ENCODE data around the gene SLC35A4. TPM values are rescaled to one million over a fixed set of nuclear protein-coding genes. Genes with fewer than 3 reads are reported as not detected.

Gene SLC35A4, protein sequence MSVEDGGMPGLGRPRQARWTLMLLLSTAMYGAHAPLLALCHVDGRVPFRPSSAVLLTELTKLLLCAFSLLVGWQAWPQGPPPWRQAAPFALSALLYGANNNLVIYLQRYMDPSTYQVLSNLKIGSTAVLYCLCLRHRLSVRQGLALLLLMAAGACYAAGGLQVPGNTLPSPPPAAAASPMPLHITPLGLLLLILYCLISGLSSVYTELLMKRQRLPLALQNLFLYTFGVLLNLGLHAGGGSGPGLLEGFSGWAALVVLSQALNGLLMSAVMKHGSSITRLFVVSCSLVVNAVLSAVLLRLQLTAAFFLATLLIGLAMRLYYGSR
- 100 to 1,000 TPM in 1 of 2 experiments, 10 to 100 TPM in 1; 97.4 to 100 TPM for total RNA-seq

DNA sequence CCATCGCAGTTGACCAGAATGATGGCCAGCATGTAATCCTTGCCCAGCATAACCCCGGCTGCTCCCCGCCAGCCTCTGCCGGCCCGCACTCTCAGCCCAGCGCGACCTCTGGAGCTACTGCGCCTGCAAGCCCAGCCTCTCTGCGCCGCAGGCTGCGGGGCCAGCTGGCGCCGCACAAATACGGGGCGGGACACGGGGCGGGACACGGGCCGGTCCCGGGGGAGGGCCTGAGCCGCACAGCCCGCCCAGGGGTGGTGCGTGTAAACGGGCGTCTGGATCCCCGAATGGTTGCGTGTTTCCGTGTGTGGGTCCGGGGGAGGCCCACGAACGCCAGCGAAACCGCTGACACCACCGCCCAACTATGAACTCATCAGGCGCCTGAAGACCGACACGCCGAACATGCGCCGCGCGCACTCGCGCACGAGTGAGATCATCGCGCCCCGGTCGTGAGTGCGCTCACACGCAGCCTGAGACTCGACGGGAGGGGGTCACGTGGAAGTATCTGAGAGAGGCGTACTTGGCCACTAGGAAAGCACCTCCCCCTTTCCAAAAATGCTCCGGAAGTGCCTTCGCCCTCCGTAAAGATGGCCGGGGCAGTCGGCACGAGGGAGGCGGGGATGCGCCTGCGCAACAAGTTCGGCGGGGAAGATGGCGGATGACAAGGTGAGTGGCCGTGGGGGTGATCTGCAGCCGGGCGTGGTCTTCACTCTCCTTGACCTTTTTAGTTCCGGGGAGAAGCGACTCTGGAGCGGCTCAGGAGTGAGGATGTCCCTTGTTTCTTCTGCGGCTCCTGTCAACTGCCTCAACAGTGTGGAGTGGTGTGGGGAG lies at the start of gene SLC35A4, which contains the start of gene APBB3:
TSS of gene SLC35A4 (plus strand) at position 633 of the 828 bp plus-strand sequence. CDS start 2,342 bp downstream, outside the sequence.
TSS of gene APBB3 (minus strand) at position 403 of the 828 bp plus-strand sequence. CDS start at position 50, 353 bp downstream.
- peaks cover 28% of the 10 kb centered on the region for H3K36me3 Mint-ChIP-seq
- peak within 1 kb of the TSS; percentile 99 for H3K27ac Mint-ChIP-seq
- peak; percentile 95 for DNase-seq
- no peaks in the 10 kb centered on the region for H3K27me3 Mint-ChIP-seq
- no peaks in the 10 kb centered on the region for H3K9me3 Mint-ChIP-seq
- H3K4me1 Mint-ChIP-seq = peaks cover 43% of the 10 kb centered on the region
- H3K4me3 Mint-ChIP-seq = peak within 1 kb of the TSS; percentile 95

DNA sequence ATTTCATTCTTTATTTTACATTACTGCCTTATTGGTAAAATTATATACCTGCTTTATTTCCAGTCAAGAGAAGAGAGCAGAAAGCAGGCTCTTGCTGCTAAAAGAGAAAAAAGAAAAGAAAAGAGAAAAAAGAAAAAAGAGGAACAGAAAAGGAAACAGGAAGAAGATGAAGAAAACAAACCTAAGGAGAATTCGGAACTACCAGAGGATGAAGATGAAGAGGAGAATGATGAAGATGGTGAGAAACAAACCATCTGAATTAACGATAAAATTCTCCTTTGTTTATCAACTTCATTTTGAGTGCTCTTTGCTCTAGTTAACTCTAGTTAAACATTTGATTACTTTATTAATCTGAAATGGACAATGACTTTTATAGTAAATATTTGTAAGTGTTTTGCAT lies 40.6 kb upstream of the SLC35A4 start:
- H3K4me3 Mint-ChIP-seq = no peak overlapping the region
- peaks cover 11% of the 10 kb centered on the region for H3K36me3 Mint-ChIP-seq
- H3K4me1 Mint-ChIP-seq = no peaks in the 10 kb centered on the region
- H3K27ac Mint-ChIP-seq = peak overlapping the region; percentile 32
- no peak for DNase-seq
- peaks cover 4% of the 10 kb centered on the region for H3K9me3 Mint-ChIP-seq
- no peaks in the 10 kb centered on the region for H3K27me3 Mint-ChIP-seq

- DNase-seq = no peak
- H3K27ac Mint-ChIP-seq = no peak overlapping the region
- peaks cover 23% of the 10 kb centered on the region for H3K36me3 Mint-ChIP-seq
- no peak overlapping the region for H3K4me3 Mint-ChIP-seq
- no peaks in the 10 kb centered on the region for H3K27me3 Mint-ChIP-seq
- H3K9me3 Mint-ChIP-seq = no peaks in the 10 kb centered on the region
- H3K4me1 Mint-ChIP-seq = peaks cover 10% of the 10 kb centered on the region
Observed at GRCh38 chr5:140540227-140540626, 24.4 kb upstream of the SLC35A4 start.

DNA sequence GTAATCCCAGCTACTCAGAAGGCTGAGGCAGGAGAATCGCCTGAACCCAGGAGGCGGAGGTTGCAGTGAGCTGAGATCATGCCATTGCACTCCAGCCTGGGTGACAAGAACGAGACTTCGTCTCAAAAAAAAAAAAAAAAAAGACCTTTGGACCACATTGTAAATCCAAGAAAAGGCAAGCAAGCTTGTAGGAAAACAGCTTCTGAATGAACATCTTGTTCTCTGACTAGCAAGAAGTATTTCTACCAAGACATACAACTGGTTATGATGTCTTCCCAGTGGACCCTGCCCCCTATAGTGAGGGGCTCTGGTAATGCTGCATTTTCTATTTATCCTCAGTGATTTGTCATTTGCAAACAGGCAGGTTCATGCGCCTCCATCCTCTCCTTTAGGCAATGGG lies 21.7 kb upstream of the SLC35A4 start:
- no peak for DNase-seq
- no peaks in the 10 kb centered on the region for H3K9me3 Mint-ChIP-seq
- H3K27me3 Mint-ChIP-seq = no peaks in the 10 kb centered on the region
- peaks cover 27% of the 10 kb centered on the region for H3K36me3 Mint-ChIP-seq
- H3K4me3 Mint-ChIP-seq = no peak overlapping the region
- H3K4me1 Mint-ChIP-seq = peaks cover 16% of the 10 kb centered on the region
- H3K27ac Mint-ChIP-seq = no peak overlapping the region

GRCh38 chr5:140544986-140545385 lies 19.6 kb upstream of the SLC35A4 start:
- Mint-ChIP-seq H3K36me3 (peaks cover 37% of the 10 kb centered on the region), H3K4me1 (peaks cover 31% of the 10 kb centered on the region), H3K4me3 (no peak overlapping the region), H3K27me3 (no peaks in the 10 kb centered on the region), H3K9me3 (no peaks in the 10 kb centered on the region), H3K27ac (no peak overlapping the region)
- no peak for DNase-seq

- no peaks in the 10 kb centered on the region for H3K9me3 Mint-ChIP-seq
- peaks cover 36% of the 10 kb centered on the region for H3K4me1 Mint-ChIP-seq
- no peak for DNase-seq
- no peak overlapping the region for H3K27ac Mint-ChIP-seq
- no peaks in the 10 kb centered on the region for H3K27me3 Mint-ChIP-seq
- peaks cover 43% of the 10 kb centered on the region for H3K36me3 Mint-ChIP-seq
- H3K4me3 Mint-ChIP-seq = no peak overlapping the region
Observed at GRCh38 chr5:140545606-140546005, 19.0 kb upstream of the SLC35A4 start.

- H3K27ac Mint-ChIP-seq = peak overlapping the region; percentile 97
- peaks cover 42% of the 10 kb centered on the region for H3K4me1 Mint-ChIP-seq
- H3K9me3 Mint-ChIP-seq = no peaks in the 10 kb centered on the region
- H3K4me3 Mint-ChIP-seq = peak overlapping the region; percentile 88
- no peak for DNase-seq
- peaks cover 48% of the 10 kb centered on the region for H3K36me3 Mint-ChIP-seq
- H3K27me3 Mint-ChIP-seq = no peaks in the 10 kb centered on the region
Observed at GRCh38 chr5:140546851-140547507, 17.6 kb upstream of the SLC35A4 start.

- Mint-ChIP-seq H3K4me3 (peak within 1 kb of the TSS; percentile 88), H3K9me3 (no peaks in the 10 kb centered on the region), H3K27ac (peak within 1 kb of the TSS; percentile 97), H3K4me1 (peaks cover 46% of the 10 kb centered on the region), H3K27me3 (no peaks in the 10 kb centered on the region), H3K36me3 (peaks cover 51% of the 10 kb centered on the region)
- DNase-seq = peak; percentile 86
Observed at GRCh38 chr5:140547508-140548299, 16.9 kb upstream of the SLC35A4 start, which contains the start of gene EIF4EBP3. EIF4EBP3 (plus strand) TSS chr5:140547662; CDS start chr5:140547738, 76 bp downstream.

DNA sequence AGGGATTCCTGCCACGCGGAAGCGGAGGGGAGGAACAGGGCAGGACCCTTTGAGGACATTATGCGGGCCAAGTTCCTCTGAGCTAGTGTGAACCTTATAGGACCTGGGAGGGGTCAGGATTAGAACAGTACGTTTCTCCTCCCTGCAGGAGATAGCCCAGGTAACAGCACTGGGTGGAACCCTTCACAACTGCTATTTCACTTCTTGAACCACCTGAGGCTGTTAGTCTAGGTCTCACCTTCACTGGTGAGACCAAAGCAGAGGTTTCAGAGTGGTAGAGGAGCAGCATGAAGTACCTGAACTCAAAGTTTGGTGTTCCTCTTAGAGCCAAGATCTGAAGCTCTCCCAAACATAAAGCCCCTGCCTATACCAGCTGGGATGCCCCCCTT lies 16.3 kb upstream of the SLC35A4 start:
- Mint-ChIP-seq H3K27ac (peak overlapping the region; percentile 97), H3K36me3 (peaks cover 55% of the 10 kb centered on the region), H3K9me3 (no peaks in the 10 kb centered on the region), H3K4me1 (peaks cover 52% of the 10 kb centered on the region), H3K4me3 (peak overlapping the region; percentile 88), H3K27me3 (no peaks in the 10 kb centered on the region)
- no peak for DNase-seq

DNA sequence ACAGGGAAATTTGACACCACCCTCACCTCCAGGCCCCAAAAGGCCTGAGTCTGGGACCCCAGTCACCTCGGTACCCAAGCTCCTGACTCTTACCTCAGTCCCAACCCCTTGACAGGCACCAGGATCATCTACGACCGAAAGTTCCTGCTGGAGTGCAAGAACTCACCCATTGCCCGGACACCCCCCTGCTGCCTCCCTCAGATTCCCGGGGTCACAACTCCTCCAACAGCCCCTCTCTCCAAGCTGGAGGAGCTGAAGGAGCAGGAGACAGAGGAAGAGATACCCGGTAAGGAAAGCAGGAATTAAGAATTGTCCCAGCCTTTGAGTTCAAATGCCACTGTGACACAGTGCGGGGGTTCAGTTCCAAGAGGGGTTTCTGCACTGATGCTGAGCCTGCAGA lies 15.8 kb upstream of the SLC35A4 start:
- H3K9me3 Mint-ChIP-seq = no peaks in the 10 kb centered on the region
- DNase-seq = no peak
- H3K27ac Mint-ChIP-seq = peak overlapping the region; percentile 97
- H3K27me3 Mint-ChIP-seq = no peaks in the 10 kb centered on the region
- H3K4me3 Mint-ChIP-seq = peak overlapping the region; percentile 88
- H3K36me3 Mint-ChIP-seq = peaks cover 57% of the 10 kb centered on the region
- peaks cover 57% of the 10 kb centered on the region for H3K4me1 Mint-ChIP-seq

- H3K27me3 Mint-ChIP-seq = no peaks in the 10 kb centered on the region
- H3K4me1 Mint-ChIP-seq = peaks cover 64% of the 10 kb centered on the region
- DNase-seq = no peak
- H3K27ac Mint-ChIP-seq = peak overlapping the region; percentile 97
- peaks cover 57% of the 10 kb centered on the region for H3K36me3 Mint-ChIP-seq
- no peaks in the 10 kb centered on the region for H3K9me3 Mint-ChIP-seq
- peak overlapping the region; percentile 50 for H3K4me3 Mint-ChIP-seq
Observed at GRCh38 chr5:140549237-140550144, 15.1 kb upstream of the SLC35A4 start.

DNA sequence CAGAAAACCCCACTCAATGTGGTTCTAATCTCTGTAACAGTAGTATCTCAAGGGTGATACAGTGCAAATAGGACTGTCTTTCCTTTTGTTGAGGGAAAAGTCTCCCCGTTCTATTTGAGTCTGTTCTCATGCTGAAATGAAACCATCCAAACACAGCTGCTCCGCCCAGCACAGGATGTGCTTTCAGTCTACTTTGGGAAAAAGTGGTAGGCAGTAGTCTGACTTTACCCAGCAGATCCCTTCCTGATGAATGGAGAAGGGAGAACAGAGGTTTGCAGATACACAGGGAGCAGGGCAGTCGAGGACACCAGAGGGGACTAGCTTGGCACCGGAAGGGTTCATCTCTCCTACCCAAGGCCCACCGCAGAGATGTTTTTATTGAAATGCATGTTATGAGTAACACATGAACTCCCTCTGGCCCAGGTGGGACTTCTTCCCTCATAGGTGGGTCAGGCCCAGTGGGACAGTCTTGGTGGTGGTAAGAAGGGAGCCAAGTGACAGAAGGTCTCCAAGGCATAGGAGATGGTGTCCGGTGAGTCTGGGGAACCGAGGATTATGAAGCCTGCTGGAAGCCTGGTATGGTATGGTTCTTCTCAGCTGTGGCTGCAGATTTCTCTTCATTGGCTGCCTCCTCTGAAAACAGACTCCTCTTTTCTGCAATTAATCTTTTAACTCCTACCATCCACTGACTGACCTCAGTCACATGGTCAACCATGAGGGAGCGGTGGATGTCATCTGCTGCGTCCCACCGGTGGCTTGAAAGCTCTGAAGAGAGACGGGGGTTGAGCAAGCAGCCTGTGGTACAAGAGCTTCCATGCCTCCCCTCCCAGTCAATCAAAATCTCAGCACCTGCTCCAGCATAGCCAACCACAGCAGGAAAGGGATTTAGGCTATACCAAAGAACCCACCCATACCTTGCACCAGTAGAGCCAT lies 14.2 kb upstream of the SLC35A4 start:
- H3K27me3 Mint-ChIP-seq = no peaks in the 10 kb centered on the region
- no peak for DNase-seq
- H3K27ac Mint-ChIP-seq = peak overlapping the region; percentile 75
- no peaks in the 10 kb centered on the region for H3K9me3 Mint-ChIP-seq
- peaks cover 61% of the 10 kb centered on the region for H3K36me3 Mint-ChIP-seq
- peaks cover 71% of the 10 kb centered on the region for H3K4me1 Mint-ChIP-seq
- no peak overlapping the region for H3K4me3 Mint-ChIP-seq

GRCh38 chr5:140551872-140552271 lies 12.8 kb upstream of the SLC35A4 start:
- no peaks in the 10 kb centered on the region for H3K9me3 Mint-ChIP-seq
- H3K4me1 Mint-ChIP-seq = peaks cover 78% of the 10 kb centered on the region
- peaks cover 69% of the 10 kb centered on the region for H3K36me3 Mint-ChIP-seq
- H3K4me3 Mint-ChIP-seq = no peak overlapping the region
- no peaks in the 10 kb centered on the region for H3K27me3 Mint-ChIP-seq
- peak overlapping the region; percentile 75 for H3K27ac Mint-ChIP-seq
- DNase-seq = no peak

All from activated naive CD8-positive, alpha-beta T cell treated with anti-CD3 and anti-CD28 coated beads for 36 hours (primary cell).